SK-N-SH (cell line): ENCODE results near the gene GALNT12. TPM values are rescaled to one million over a fixed set of nuclear protein-coding genes. Genes with fewer than 3 reads are reported as not detected.

Source experiments
- CTCF ChIA-PET: fragments of 300-600, 350-600 bp; formaldehyde crosslinking; extraction: SDS; loops from one replicate; lab custom pipeline; 2021; lab: Yijun Ruan, JAX
- POLR2A ChIA-PET: fragments of 350-600 bp; sonication (Branson Sonifier 250); formaldehyde crosslinking; extraction: SDS; loops from one replicate; lab custom pipeline; 2020; ENCODE audit warnings: antibody characterized with exemption, inconsistent platforms; lab: Yijun Ruan, JAX
- DNase-seq: peaks from one replicate; pipeline ENCODE4 v3.0.0; 2012
- H2AFZ ChIP-seq: fragments of 200-600 bp; sonication (generic); 2 replicates; pipeline ENCODE4 v1.8.1; 2016; ENCODE audit warnings: antibody characterized with exemption, mild to moderate bottlenecking, low read depth
- H3F3A ChIP-seq: fragments of 200-600 bp; sonication (generic); replicated peaks from 2 replicates; pipeline ENCODE3; 2016; ENCODE audit warnings: antibody characterized with exemption, mild to moderate bottlenecking; ENCODE audit not compliant: insufficient read depth
- H3K27ac ChIP-seq, 2 experiments: fragments of 200-500 bp in 1 of 2; fragments of 200-600 bp in 1 of 2; sonication (Bioruptor generic) in 1 of 2; sonication (generic), shearing (Covaris generic) in 1 of 2; 2 replicates each; pipeline versions ENCODE4 v1.5.1 to v1.6.1; 2014 to 2016; ENCODE audit warnings: low read depth in 2 of 2, inconsistent platforms in 1 of 2, low read length in 1 of 2, mild to moderate bottlenecking in 1 of 2, mixed read lengths in 1 of 2
- H3K27me3 ChIP-seq: fragments of 200-600 bp; sonication (generic), shearing (Covaris generic); 2 replicates; pipeline ENCODE4 v1.6.1; 2016; ENCODE audit warnings: mixed run types; ENCODE audit not compliant: insufficient read depth
- H3K36me3 ChIP-seq, 2 experiments: fragments of 200-500 bp in 1 of 2; fragments of 200-600 bp in 1 of 2; sonication (Bioruptor generic) in 1 of 2; sonication (generic) in 1 of 2; replicated peaks in 1 of 2; 2 replicates each; pipeline versions ENCODE3 to v1.5.1; 2014 to 2016; ENCODE audit warnings: low read length in 1 of 2, mild to moderate bottlenecking in 1 of 2; ENCODE audit not compliant: insufficient read depth in 2 of 2, control insufficient read depth in 1 of 2
- H3K4me1 ChIP-seq, 2 experiments: fragments of 200-500 bp in 1 of 2; fragments of 200-600 bp in 1 of 2; sonication (Bioruptor generic) in 1 of 2; sonication (generic), shearing (Covaris generic) in 1 of 2; 2 replicates each; pipeline versions ENCODE4 v1.5.1 to v1.6.1; 2014 to 2016; ENCODE audit warnings: low read depth in 1 of 2, low read length in 1 of 2, mixed run types in 1 of 2; ENCODE audit not compliant: insufficient read depth in 2 of 2, control insufficient read depth in 1 of 2
- H3K4me2 ChIP-seq: fragments of 200-600 bp; sonication (generic), shearing (Covaris generic); 2 replicates; pipeline ENCODE4 v1.6.1; 2017; ENCODE audit warnings: mixed run types
- H3K4me3 ChIP-seq, 2 experiments: fragments of 200-500 bp in 1 of 2; fragments of 200-600 bp in 1 of 2; sonication (Bioruptor generic) in 1 of 2; sonication (generic), shearing (Covaris generic) in 1 of 2; 2 replicates each; pipeline versions ENCODE4 v1.5.1 to v1.8.1; 2014 to 2016; ENCODE audit warnings: low read depth in 2 of 2, inconsistent platforms in 1 of 2, low read length in 1 of 2, mild to moderate bottlenecking in 1 of 2, mixed read lengths in 1 of 2, moderate library complexity in 1 of 2
- H3K79me2 ChIP-seq: fragments of 200-600 bp; sonication (generic); 2 replicates; pipeline ENCODE4 v1.8.1; 2017; ENCODE audit warnings: mild to moderate bottlenecking; ENCODE audit not compliant: insufficient read depth
- H3K9ac ChIP-seq: fragments of 200-600 bp; sonication (generic); 2 replicates; pipeline ENCODE4 v1.6.1; 2017; ENCODE audit warnings: mixed run types
- H3K9me2 ChIP-seq: fragments of 200-600 bp; sonication (generic); 2 replicates; pipeline ENCODE4 v1.6.1; 2017; ENCODE audit warnings: mixed run types
- H3K9me3 ChIP-seq: fragments of 200-600 bp; sonication (generic); 2 replicates; pipeline ENCODE4 v1.6.1; 2017; ENCODE audit warnings: mixed run types, mild to moderate bottlenecking, moderate library complexity
- H4K20me1 ChIP-seq: fragments of 200-600 bp; sonication (generic); 2 replicates; pipeline ENCODE4 v1.6.1; 2017; ENCODE audit warnings: mild to moderate bottlenecking, mixed run types; ENCODE audit not compliant: insufficient read depth
- CTCF ChIP-seq: fragments of 200-600 bp; sonication (generic); IDR thresholded peaks from 2 replicates; pipeline ENCODE4 v1.6.1; 2017; ENCODE audit warnings: antibody characterized with exemption, mild to moderate bottlenecking, moderate library complexity
- ELF1 ChIP-seq: IDR thresholded peaks from 2 replicates; pipeline ENCODE4 v1.4.0; 2012
- EP300 ChIP-seq, 2 experiments: IDR thresholded peaks; 2 replicates each; pipeline versions ENCODE4 v1.4.0 to v1.6.1; 2012; ENCODE audit warnings: borderline replicate concordance in 1 of 2, low read depth in 1 of 2, low read length in 1 of 2
- EZH2phosphoT487 ChIP-seq: fragments of 200-600 bp; sonication (generic); IDR thresholded peaks from 2 replicates; pipeline ENCODE4 v1.6.1; 2017; ENCODE audit warnings: low read depth, mixed run types, mild to moderate bottlenecking, antibody characterized with exemption, moderate library complexity, borderline replicate concordance
- GABPA ChIP-seq: IDR thresholded peaks from 2 replicates; pipeline ENCODE4 v1.4.0; 2012; ENCODE audit warnings: low read depth, mild to moderate bottlenecking
- GATA2 ChIP-seq: sonication (generic); formaldehyde crosslinking; IDR thresholded peaks from 2 replicates; pipeline ENCODE4 v1.5.0; 2020; ENCODE audit warnings: mild to moderate bottlenecking, missing genetic modification reagents
- IRF3 ChIP-seq: fragments of 150-350 bp; IDR thresholded peaks from 2 replicates; pipeline ENCODE4 v1.6.1; 2016; ENCODE audit warnings: mild to moderate bottlenecking, low read depth, low read length
- MXI1 ChIP-seq: IDR thresholded peaks from 2 replicates; pipeline ENCODE4 v1.6.1; 2012; ENCODE audit warnings: mild to moderate bottlenecking, low read depth, low read length, improper control_type of control experiment
- NFIC ChIP-seq: IDR thresholded peaks from 2 replicates; pipeline ENCODE4 v1.4.0; 2012; ENCODE audit warnings: borderline replicate concordance
- NRF1 ChIP-seq: IDR thresholded peaks from 2 replicates; pipeline ENCODE4 v1.6.1; 2012; ENCODE audit warnings: low read depth, mild to moderate bottlenecking, low read length
- PBX3 ChIP-seq: IDR thresholded peaks from 2 replicates; pipeline ENCODE4; 2012
- RAD21 ChIP-seq: IDR thresholded peaks from 2 replicates; pipeline ENCODE4 v1.6.1; 2012; ENCODE audit warnings: mild to moderate bottlenecking, low read length
- RCOR1 ChIP-seq: fragments of 150-350 bp; IDR thresholded peaks from 2 replicates; pipeline ENCODE4 v1.6.1; 2017; ENCODE audit warnings: antibody characterized with exemption, low read length
- RFX5 ChIP-seq: IDR thresholded peaks from 2 replicates; pipeline ENCODE4 v1.6.1; 2012; ENCODE audit warnings: mild to moderate bottlenecking, improper control_type of control experiment, low read length
- RXRA ChIP-seq: IDR thresholded peaks from 2 replicates; pipeline ENCODE4 v1.4.0; 2012; ENCODE audit warnings: low read depth, mild to moderate bottlenecking, borderline replicate concordance
- TAF1 ChIP-seq: IDR thresholded peaks from 2 replicates; pipeline ENCODE4 v1.6.1; 2012; ENCODE audit warnings: low read depth, mild to moderate bottlenecking, low read length, moderate library complexity, borderline replicate concordance
- USF1 ChIP-seq: IDR thresholded peaks from 2 replicates; pipeline ENCODE4 v1.4.0; 2012; ENCODE audit warnings: low read depth, borderline replicate concordance
- YY1 ChIP-seq: IDR thresholded peaks from 2 replicates; pipeline ENCODE4 v1.4.0; 2012; ENCODE audit warnings: low read depth, mild to moderate bottlenecking
- WGBS: methylation state at CpG from one replicate; pipeline ENCODE4 v1.1.6; 2017; ENCODE audit warnings: low lambda C conversion rate; 5-methylcytosine and 5-hydroxymethylcytosine counted together
- polyA plus RNA-seq, 3 experiments: library from polyadenylated mRNA; depleted of rRNA; stranded (reverse); fragments of >200 nt; gene quantifications; 2 replicates each; pipeline ENCODE4 v1.2.3, GENCODE V29; 2012

Gene GALNT12
- polyA plus RNA-seq, 1 of the 3 experiments (the other 2 are of a cell fraction) = 7.4 TPM

GRCh38 chr9:98818764-98819163, 11.3 kb downstream of the GALNT12 start:
- Histone ChIP-seq H3K79me2 (no peaks in the 10 kb centered on the region), H3K4me3 (no peak overlapping the region), H3F3A (no peaks in the 10 kb centered on the region), H3K4me1 (no peaks in the 10 kb centered on the region), H3K36me3 (no peaks in the 10 kb centered on the region), H2AFZ (no peak overlapping the region), H3K27me3 (no peaks in the 10 kb centered on the region), H3K27ac (no peak overlapping the region), H3K9me2 (no peaks in the 10 kb centered on the region), H3K4me2 (no peak overlapping the region), H3K9me3 (no peaks in the 10 kb centered on the region), H4K20me1 (no peaks in the 10 kb centered on the region), H3K9ac (no peak overlapping the region)
- ChIA-PET CTCF (no interaction called here), POLR2A (no interaction called here)
- no peak for TF ChIP-seq MXI1
- no peak for TF ChIP-seq EZH2phosphoT487
- no peak for TF ChIP-seq PBX3
- no peak for TF ChIP-seq CTCF
- TF ChIP-seq RXRA = no peak
- no peak for TF ChIP-seq TAF1
- no peak for TF ChIP-seq RAD21
- WGBS = 70% methylated on average over 2 of the region's 2 CpGs
- DNase-seq = no peak

- Histone ChIP-seq H3K4me1 (no peaks in the 10 kb centered on the region), H3K36me3 (no peaks in the 10 kb centered on the region), H3K9me3 (no peaks in the 10 kb centered on the region)
- no peak for TF ChIP-seq TAF1
- TF ChIP-seq, all 33 proteins: peak for 0
- ChIA-PET CTCF (no interaction called here), POLR2A (no interaction called here)
- H3K9ac ChIP-seq = no peak overlapping the region
- no peaks in the 10 kb centered on the region for H3K27me3 ChIP-seq
- H3K4me2 ChIP-seq = no peak overlapping the region
- WGBS = 69% methylated on average over 2 of the region's 3 CpGs
- no peaks in the 10 kb centered on the region for H3F3A ChIP-seq
- H3K79me2 ChIP-seq = no peaks in the 10 kb centered on the region
- H3K9me2 ChIP-seq = no peaks in the 10 kb centered on the region
- no peaks in the 10 kb centered on the region for H4K20me1 ChIP-seq
- no peak overlapping the region for H3K4me3 ChIP-seq
- no peak overlapping the region for H3K27ac ChIP-seq
- DNase-seq = no peak
- H2AFZ ChIP-seq = no peak overlapping the region
Measured at GRCh38 chr9:98819231-98819630, 11.8 kb downstream of the GALNT12 start.

- no peak overlapping the region for H3K9ac ChIP-seq
- ChIA-PET POLR2A (no interaction called here), CTCF (interaction anchor here (0.7 to 1.5 kb wide), 2 partner anchors 15 to 26 kb away, joined by 3 to 4 read pairs; no protein-coding TSS in a partner anchor)
- H3K79me2 ChIP-seq = no peaks in the 10 kb centered on the region
- H4K20me1 ChIP-seq = no peaks in the 10 kb centered on the region
- no peaks in the 10 kb centered on the region for H3F3A ChIP-seq
- H3K36me3 ChIP-seq = no peaks in the 10 kb centered on the region
- H2AFZ ChIP-seq = no peak overlapping the region
- H3K4me3 ChIP-seq = no peak overlapping the region
- no peak for DNase-seq
- no peaks in the 10 kb centered on the region for H3K4me1 ChIP-seq
- no peaks in the 10 kb centered on the region for H3K9me2 ChIP-seq
- TF ChIP-seq USF1 = no peak
- no peak for TF ChIP-seq NFIC
- no peak for TF ChIP-seq NRF1
- no peak for TF ChIP-seq GABPA
- no peak for TF ChIP-seq GATA2 (CRISPR knock-in tag)
- no peak for TF ChIP-seq ELF1
- no peak for TF ChIP-seq EP300 (IDR thresholded peaks at IDR 0.05; ENCODE audit: borderline replicate concordance in 1 of 2, low read depth in 1 of 2, low read length in 1 of 2)
- TF ChIP-seq MXI1 = no peak
- no peak for TF ChIP-seq IRF3
- no peak for TF ChIP-seq YY1
- TF ChIP-seq RFX5 = no peak
- no peak for TF ChIP-seq RCOR1
- H3K27ac ChIP-seq = no peak overlapping the region
- no peaks in the 10 kb centered on the region for H3K9me3 ChIP-seq
- no peak overlapping the region for H3K4me2 ChIP-seq
- no peaks in the 10 kb centered on the region for H3K27me3 ChIP-seq
- 97% methylated on average over 2 of the region's 2 CpGs for WGBS
Measured at GRCh38 chr9:98821831-98822230, 14.4 kb downstream of the GALNT12 start.
